CD4-positive, alpha-beta T cell treated with Interleukin-21 for 1 hour (primary cell): ENCODE measurements around the gene IL13RA2.

Experiments used
- DNase-seq: peaks from one replicate; pipeline ENCODE4 v3.0.0-alpha.2; 2020

IL13RA2 gene

GRCh38 chrX:115017455-115017854 is at the start of gene IL13RA2:
Gene IL13RA2, minus strand, starts transcription at chrX:115017616. Its CDS starts 347 bp downstream, at chrX:115017269.
- DNase-seq: no peak

GRCh38 chrX:115065304-115065703 is 47.9 kb upstream of the IL13RA2 start:
- DNase-seq: no peak

GRCh38 chrX:115060013-115060412 is 42.6 kb upstream of the IL13RA2 start:
- no peak for DNase-seq

- DNase-seq: no peak
These were observed 40.9 kb upstream of the IL13RA2 start for GRCh38 chrX:115058276-115058675.

- DNase-seq: no peak
These were observed 37.5 kb upstream of the IL13RA2 start for GRCh38 chrX:115054876-115055275.

GRCh38 chrX:115053223-115053622 is 35.8 kb upstream of the IL13RA2 start:
- no peak for DNase-seq

- no peak for DNase-seq
These were observed 30.3 kb upstream of the IL13RA2 start for GRCh38 chrX:115047715-115048114.

- DNase-seq: no peak
These were observed 29.8 kb upstream of the IL13RA2 start for GRCh38 chrX:115047181-115047580.

- no peak for DNase-seq
These were observed 23.0 kb upstream of the IL13RA2 start for GRCh38 chrX:115040417-115040816.

- DNase-seq: no peak
These were observed 21.0 kb upstream of the IL13RA2 start for GRCh38 chrX:115038406-115038805.

- no peak for DNase-seq
These were observed 18.6 kb upstream of the IL13RA2 start for GRCh38 chrX:115036029-115036428.

- DNase-seq: no peak
These were observed 14.6 kb upstream of the IL13RA2 start for GRCh38 chrX:115031989-115032388.

GRCh38 chrX:115030625-115031024 is 13.2 kb upstream of the IL13RA2 start:
- DNase-seq: no peak

GRCh38 chrX:115029869-115030570 is 12.6 kb upstream of the IL13RA2 start:
- DNase-seq: no peak

- no peak for DNase-seq
These were observed 12.0 kb upstream of the IL13RA2 start for GRCh38 chrX:115029440-115029839.

- DNase-seq: no peak
These were observed 6.4 kb upstream of the IL13RA2 start for GRCh38 chrX:115023811-115024210.

GRCh38 chrX:115023139-115023538 is 5.7 kb upstream of the IL13RA2 start:
- DNase-seq: no peak

GRCh38 chrX:115021121-115021520 is 3.7 kb upstream of the IL13RA2 start:
- DNase-seq: no peak

- DNase-seq: no peak
These were observed 1.5 kb upstream of the IL13RA2 start for GRCh38 chrX:115018944-115019343.

GRCh38 chrX:115018040-115018647 is 728 bp upstream of the IL13RA2 start:
- no peak for DNase-seq

- DNase-seq: no peak
These were observed 3.7 kb downstream of the IL13RA2 start for GRCh38 chrX:115013705-115014104.

GRCh38 chrX:115011428-115011827 is 6.0 kb downstream of the IL13RA2 start:
- no peak for DNase-seq

- no peak for DNase-seq
These were observed 17.5 kb downstream of the IL13RA2 start for GRCh38 chrX:114999906-115000305.

GRCh38 chrX:114997779-114998178 is 19.6 kb downstream of the IL13RA2 start:
- DNase-seq: no peak
